ENCODE measurements around the gene TIMP2. TPM values are rescaled to one million over a fixed set of nuclear protein-coding genes. Genes with fewer than 3 reads are reported as not detected.

Gene TIMP2
- total and polyA plus RNA-seq, 2 of the 13 experiments (the other 11 are each of a cell fraction or from before 2014, with no cell fraction given) = 3.8 to 8.5 TPM

DNA sequence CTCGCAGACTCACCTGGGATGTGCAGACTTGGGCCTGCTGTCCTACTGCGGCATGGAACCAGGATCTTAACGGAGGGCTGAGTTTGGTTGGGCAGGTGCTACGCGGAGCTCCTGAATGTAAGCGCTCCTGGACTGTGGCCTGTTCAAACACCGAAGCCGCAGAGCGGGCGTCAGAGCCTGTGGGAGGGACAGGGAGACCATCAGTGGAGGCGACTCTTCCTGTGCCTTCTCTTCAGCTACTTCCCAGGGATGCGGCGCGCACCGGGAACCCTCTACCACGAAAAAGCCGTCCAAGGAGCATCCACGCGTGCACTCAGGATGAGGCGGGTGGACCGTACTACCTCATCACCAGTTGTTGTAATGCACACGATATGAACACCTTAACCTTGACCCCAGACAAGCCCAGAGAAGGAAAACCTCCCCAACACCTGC, 86.6 kb downstream of the TIMP2 start (continued):
- no peak for TF ChIP-seq PRMT3 (CRISPR knock-in tag; IDR thresholded peaks at IDR 0.05; ENCODE audit: borderline replicate concordance, low read depth)
- peak; percentile 68; the same call in 1 of the 2 replicates for TF ChIP-seq ZNF766 (CRISPR knock-in tag; IDR thresholded peaks at IDR 0.05; ENCODE audit: borderline replicate concordance)
- no peak for TF ChIP-seq EEA1 (CRISPR knock-in tag; IDR thresholded peaks at IDR 0.05; ENCODE audit: borderline replicate concordance)
- TF ChIP-seq, protein P1, sequence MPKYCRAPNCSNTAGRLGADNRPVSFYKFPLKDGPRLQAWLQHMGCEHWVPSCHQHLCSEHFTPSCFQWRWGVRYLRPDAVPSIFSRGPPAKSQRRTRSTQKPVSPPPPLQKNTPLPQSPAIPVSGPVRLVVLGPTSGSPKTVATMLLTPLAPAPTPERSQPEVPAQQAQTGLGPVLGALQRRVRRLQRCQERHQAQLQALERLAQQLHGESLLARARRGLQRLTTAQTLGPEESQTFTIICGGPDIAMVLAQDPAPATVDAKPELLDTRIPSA (CRISPR knock-in tag; IDR thresholded peaks at IDR 0.05; ENCODE audit: borderline replicate concordance) = no peak
- TF ChIP-seq ZNF788 (CRISPR knock-in tag; IDR thresholded peaks at IDR 0.05; ENCODE audit: borderline replicate concordance) = no peak
- TF ChIP-seq MTF1 (CRISPR knock-in tag; IDR thresholded peaks at IDR 0.05) = no peak
- TF ChIP-seq ELF1 (CRISPR knock-in tag; IDR thresholded peaks at IDR 0.05) = no peak
- TF ChIP-seq ZBTB7B (CRISPR knock-in tag; IDR thresholded peaks at IDR 0.05) = no peak
- no peak for TF ChIP-seq ARID2 (CRISPR knock-in tag; IDR thresholded peaks at IDR 0.05; ENCODE audit: borderline replicate concordance)
- no peak for TF ChIP-seq ZNF121 (CRISPR knock-in tag; IDR thresholded peaks at IDR 0.05)
- no peak for TF ChIP-seq ZNF558 (CRISPR knock-in tag; IDR thresholded peaks at IDR 0.05; ENCODE audit: borderline replicate concordance)
- no peak for TF ChIP-seq ZNF34 (CRISPR knock-in tag; IDR thresholded peaks at IDR 0.05; ENCODE audit: borderline replicate concordance)
- TF ChIP-seq NR2F1 (CRISPR knock-in tag; IDR thresholded peaks at IDR 0.05) = no peak
- TF ChIP-seq HMG20A (CRISPR knock-in tag; IDR thresholded peaks at IDR 0.05; ENCODE audit: borderline replicate concordance) = no peak
- no peak for TF ChIP-seq ZNF83 (CRISPR knock-in tag; IDR thresholded peaks at IDR 0.05; ENCODE audit: borderline replicate concordance)
- TF ChIP-seq, protein P2, sequence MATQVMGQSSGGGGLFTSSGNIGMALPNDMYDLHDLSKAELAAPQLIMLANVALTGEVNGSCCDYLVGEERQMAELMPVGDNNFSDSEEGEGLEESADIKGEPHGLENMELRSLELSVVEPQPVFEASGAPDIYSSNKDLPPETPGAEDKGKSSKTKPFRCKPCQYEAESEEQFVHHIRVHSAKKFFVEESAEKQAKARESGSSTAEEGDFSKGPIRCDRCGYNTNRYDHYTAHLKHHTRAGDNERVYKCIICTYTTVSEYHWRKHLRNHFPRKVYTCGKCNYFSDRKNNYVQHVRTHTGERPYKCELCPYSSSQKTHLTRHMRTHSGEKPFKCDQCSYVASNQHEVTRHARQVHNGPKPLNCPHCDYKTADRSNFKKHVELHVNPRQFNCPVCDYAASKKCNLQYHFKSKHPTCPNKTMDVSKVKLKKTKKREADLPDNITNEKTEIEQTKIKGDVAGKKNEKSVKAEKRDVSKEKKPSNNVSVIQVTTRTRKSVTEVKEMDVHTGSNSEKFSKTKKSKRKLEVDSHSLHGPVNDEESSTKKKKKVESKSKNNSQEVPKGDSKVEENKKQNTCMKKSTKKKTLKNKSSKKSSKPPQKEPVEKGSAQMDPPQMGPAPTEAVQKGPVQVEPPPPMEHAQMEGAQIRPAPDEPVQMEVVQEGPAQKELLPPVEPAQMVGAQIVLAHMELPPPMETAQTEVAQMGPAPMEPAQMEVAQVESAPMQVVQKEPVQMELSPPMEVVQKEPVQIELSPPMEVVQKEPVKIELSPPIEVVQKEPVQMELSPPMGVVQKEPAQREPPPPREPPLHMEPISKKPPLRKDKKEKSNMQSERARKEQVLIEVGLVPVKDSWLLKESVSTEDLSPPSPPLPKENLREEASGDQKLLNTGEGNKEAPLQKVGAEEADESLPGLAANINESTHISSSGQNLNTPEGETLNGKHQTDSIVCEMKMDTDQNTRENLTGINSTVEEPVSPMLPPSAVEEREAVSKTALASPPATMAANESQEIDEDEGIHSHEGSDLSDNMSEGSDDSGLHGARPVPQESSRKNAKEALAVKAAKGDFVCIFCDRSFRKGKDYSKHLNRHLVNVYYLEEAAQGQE (IDR thresholded peaks at IDR 0.05; ENCODE audit: borderline replicate concordance in 1 of 2, low read depth in 1 of 2, low read length in 2 of 2) = 0 out of 4 replicates have a peak, but pooled peaks of 1 of the 2 experiments have one; percentile 13
- TF ChIP-seq ZFP90 (CRISPR knock-in tag; IDR thresholded peaks at IDR 0.05; ENCODE audit: borderline replicate concordance) = no peak
- no peak for TF ChIP-seq ZNF773 (CRISPR knock-in tag; IDR thresholded peaks at IDR 0.05; ENCODE audit: borderline replicate concordance)
- no peak for TF ChIP-seq RCOR2 (CRISPR knock-in tag; IDR thresholded peaks at IDR 0.05)
- TF ChIP-seq ZNF572 (CRISPR knock-in tag; IDR thresholded peaks at IDR 0.05) = no peak
- TF ChIP-seq AHR (CRISPR knock-in tag; IDR thresholded peaks at IDR 0.05) = no peak
- no peak for TF ChIP-seq RXRA (CRISPR knock-in tag; IDR thresholded peaks at IDR 0.05)
- 0 out of 2 replicates have a peak, but pooled peaks have one; percentile 31 for TF ChIP-seq ZNF431 (CRISPR knock-in tag; IDR thresholded peaks at IDR 0.05; ENCODE audit: borderline replicate concordance, low read depth)
- TF ChIP-seq ZNF451 (CRISPR knock-in tag; IDR thresholded peaks at IDR 0.05) = no peak
- no peak for TF ChIP-seq ZNF546 (CRISPR knock-in tag; conservative IDR thresholded peaks at IDR 0.05)
- TF ChIP-seq ATM (IDR thresholded peaks at IDR 0.05; ENCODE audit: borderline replicate concordance) = no peak
